Gastroesophageal sphincter (tissue), 4 donors: ENCODE data around the gene ZDHHC15. TPM values are rescaled to one million over a fixed set of nuclear protein-coding genes. Genes with fewer than 3 reads are reported as not detected.
"Not testable (repeated sequence)": the region's sequence is repeated elsewhere in the genome, so short reads cannot be mapped to it uniquely, and the experiment has no call there.

Source experiments
- ATAC-seq: fragments of 150-250 bp; one replicate; pipeline ENCODE4 v1.9.1; 2016; ENCODE audit warnings: mild to moderate bottlenecking, moderate library complexity
- H3K27ac ChIP-seq, 4 donors: fragments of 200-600 bp; sonication (generic) in 3 of 4; 1 replicate in 3 of 4; 2 replicates in 1 of 4; pipeline ENCODE4 v1.5.1; 2016 to 2019
- H3K27me3 ChIP-seq: fragments of 200-600 bp; sonication (generic); one replicate; pipeline ENCODE4 v1.5.1; 2019
- H3K36me3 ChIP-seq, 2 donors: fragments of 200-600 bp; sonication (generic); one replicate each; pipeline ENCODE4 v1.5.1; 2019; ENCODE audit warnings: control low read depth in 1 of 2
- H3K4me1 ChIP-seq, 3 donors: fragments of 200-600 bp; sonication (generic); 1 replicate in 2 of 3; 2 replicates in 1 of 3; pipeline ENCODE4 v1.5.1; 2016 to 2019; ENCODE audit warnings: control low read depth in 2 of 3
- H3K4me3 ChIP-seq, 2 donors: fragments of 200-600 bp; sonication (generic); one replicate each; pipeline ENCODE4 v1.5.1; 2019; ENCODE audit warnings: mild to moderate bottlenecking in 1 of 2, moderate library complexity in 1 of 2
- H3K9me3 ChIP-seq, 3 donors: fragments of 200-600 bp; sonication (generic); one replicate each; pipeline ENCODE4 v1.5.1; 2017 to 2019; ENCODE audit warnings: control low read depth in 2 of 3
- EP300 ChIP-seq: sonication (generic); formaldehyde crosslinking; IDR thresholded peaks from one replicate; pipeline ENCODE4 v1.6.1; 2017; ENCODE audit warnings: antibody characterized with exemption, mild to moderate bottlenecking
- POLR2A ChIP-seq, 2 donors: fragments of 450-650 bp; IDR thresholded peaks; one replicate each; pipeline ENCODE4 v1.6.1; 2017; ENCODE audit warnings: antibody characterized with exemption in 2 of 2, mild to moderate bottlenecking in 2 of 2, moderate library complexity in 1 of 2
- POLR2AphosphoS5 ChIP-seq: sonication (generic); formaldehyde crosslinking; IDR thresholded peaks from one replicate; pipeline ENCODE4 v1.6.1; 2017; ENCODE audit warnings: antibody characterized with exemption
- WGBS, 2 donors: methylation state at CpG; one replicate each; pipeline ENCODE4 v1.1.5; 2018; ENCODE audit warnings: low coverage in 1 of 2; 5-methylcytosine and 5-hydroxymethylcytosine counted together
- total RNA-seq, 4 donors: library from RNA; depleted of rRNA; stranded (reverse); fragments of >200 nt; gene quantifications; one replicate each; pipeline ENCODE4 v1.1.0, GENCODE V29; 2016
- TF ChIP-seq, protein P1 (sequence below), 4 experiments: fragments of 200-600 bp in 2 of 4; fragments of 450-650 bp in 2 of 4; sonication (generic) in 1 of 4; IDR thresholded peaks; one replicate each; pipeline ENCODE4 v1.5.1; 2017 to 2019; ENCODE audit warnings: antibody characterized with exemption in 4 of 4, mild to moderate bottlenecking in 2 of 4, moderate library complexity in 2 of 4

ZDHHC15 gene
- total RNA-seq, 4 donors from 2014 or later = 2.7 to 3.1 (median 2.8) TPM

GRCh38 chrX:75366861-75367260, 156.0 kb downstream of the ZDHHC15 start:
- ATAC-seq = no peak
- Histone ChIP-seq H3K4me3 (no peak overlapping the region), H3K4me1 (no peaks in the 10 kb centered on the region), H3K27ac (no peak overlapping the region), H3K27me3 (no peaks in the 10 kb centered on the region), H3K36me3 (no peaks in the 10 kb centered on the region), H3K9me3 (no peaks in the 10 kb centered on the region)
- TF ChIP-seq EP300 = no peak
- TF ChIP-seq POLR2A (IDR thresholded peaks at IDR 0.05) = no peak
- 79 to 83% methylated on average over 1 to 2 of the region's 2 CpGs for WGBS, 2 donors

DNA sequence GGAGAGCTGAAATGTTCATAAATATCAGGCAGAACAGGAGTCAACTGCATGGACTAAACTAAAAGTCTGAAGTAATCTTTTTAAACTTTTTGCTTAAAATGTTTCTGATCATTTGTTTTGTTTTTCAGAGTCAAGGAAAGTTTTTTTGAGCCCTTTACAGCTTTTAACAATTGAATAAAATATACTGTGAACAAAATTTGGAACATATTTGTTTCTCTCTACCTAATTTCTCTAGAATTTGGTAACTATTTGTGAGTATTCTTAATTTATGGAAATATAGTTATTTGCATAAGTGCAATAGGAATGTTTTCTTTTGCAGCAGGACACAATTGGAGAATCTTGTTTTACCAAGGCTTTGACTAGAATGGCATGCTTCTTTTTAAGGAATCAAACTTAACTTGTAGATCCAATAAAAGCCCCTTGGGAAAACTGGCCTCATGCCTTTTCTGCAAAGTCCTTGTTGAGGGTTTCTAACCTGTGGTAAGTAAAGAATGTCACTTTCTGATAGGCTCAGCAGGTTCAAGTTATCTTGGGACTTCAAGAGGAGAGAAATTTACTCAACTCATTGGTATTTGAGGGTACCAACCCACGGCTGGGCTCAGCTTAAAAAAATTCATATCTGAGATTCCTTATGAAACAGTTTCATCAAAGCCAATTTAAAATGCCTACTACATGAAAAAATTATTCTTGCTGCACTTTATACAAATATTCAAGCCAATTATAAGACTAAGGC, 157.4 kb downstream of the ZDHHC15 start:
- Histone ChIP-seq H3K4me1 (no peaks in the 10 kb centered on the region), H3K36me3 (no peaks in the 10 kb centered on the region), H3K27ac (no peak overlapping the region), H3K27me3 (no peaks in the 10 kb centered on the region), H3K9me3 (no peaks in the 10 kb centered on the region), H3K4me3 (no peak overlapping the region)
- ATAC-seq = no peak
- TF ChIP-seq POLR2AphosphoS5 = no peak
- TF ChIP-seq, protein P1, sequence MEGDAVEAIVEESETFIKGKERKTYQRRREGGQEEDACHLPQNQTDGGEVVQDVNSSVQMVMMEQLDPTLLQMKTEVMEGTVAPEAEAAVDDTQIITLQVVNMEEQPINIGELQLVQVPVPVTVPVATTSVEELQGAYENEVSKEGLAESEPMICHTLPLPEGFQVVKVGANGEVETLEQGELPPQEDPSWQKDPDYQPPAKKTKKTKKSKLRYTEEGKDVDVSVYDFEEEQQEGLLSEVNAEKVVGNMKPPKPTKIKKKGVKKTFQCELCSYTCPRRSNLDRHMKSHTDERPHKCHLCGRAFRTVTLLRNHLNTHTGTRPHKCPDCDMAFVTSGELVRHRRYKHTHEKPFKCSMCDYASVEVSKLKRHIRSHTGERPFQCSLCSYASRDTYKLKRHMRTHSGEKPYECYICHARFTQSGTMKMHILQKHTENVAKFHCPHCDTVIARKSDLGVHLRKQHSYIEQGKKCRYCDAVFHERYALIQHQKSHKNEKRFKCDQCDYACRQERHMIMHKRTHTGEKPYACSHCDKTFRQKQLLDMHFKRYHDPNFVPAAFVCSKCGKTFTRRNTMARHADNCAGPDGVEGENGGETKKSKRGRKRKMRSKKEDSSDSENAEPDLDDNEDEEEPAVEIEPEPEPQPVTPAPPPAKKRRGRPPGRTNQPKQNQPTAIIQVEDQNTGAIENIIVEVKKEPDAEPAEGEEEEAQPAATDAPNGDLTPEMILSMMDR (IDR thresholded peaks at IDR 0.05) = no peak
- no peak for TF ChIP-seq EP300
- no peak for TF ChIP-seq POLR2A (IDR thresholded peaks at IDR 0.05)
- WGBS, 2 donors = 70 to 75% methylated on average over 1 of the region's 1 CpG

- no peaks in the 10 kb centered on the region for H3K36me3 ChIP-seq
- H3K27me3 ChIP-seq = no peaks in the 10 kb centered on the region
- no peak overlapping the region for H3K27ac ChIP-seq
- no peaks in the 10 kb centered on the region for H3K4me1 ChIP-seq
- TF ChIP-seq, protein P1 (IDR thresholded peaks at IDR 0.05) = no peak
- TF ChIP-seq POLR2AphosphoS5 = no peak
- no peak for TF ChIP-seq POLR2A (IDR thresholded peaks at IDR 0.05)
- TF ChIP-seq EP300 = no peak
- ATAC-seq = no peak
- H3K4me3 ChIP-seq = no peak overlapping the region
- no peaks in the 10 kb centered on the region for H3K9me3 ChIP-seq
Measured at GRCh38 chrX:75361788-75362187, 161.0 kb downstream of the ZDHHC15 start.

DNA sequence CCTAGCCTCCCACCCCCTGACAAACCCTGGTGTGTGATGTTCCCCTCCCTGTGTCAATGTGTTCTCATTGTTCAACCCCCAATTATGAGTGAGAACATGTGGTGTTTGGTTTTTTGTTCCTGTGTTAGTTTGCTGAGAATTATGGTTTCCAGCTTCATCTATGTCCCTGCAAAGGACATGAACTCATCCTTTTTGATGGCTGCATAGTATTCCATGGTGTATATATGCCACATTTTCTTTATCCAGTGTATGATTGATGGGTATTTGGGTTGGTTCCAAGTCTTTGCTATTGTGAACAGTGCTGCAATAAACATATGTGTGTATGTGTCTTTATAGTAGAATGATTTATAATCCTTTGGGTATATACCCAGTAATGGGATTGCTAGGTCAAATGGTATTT, 174.2 kb downstream of the ZDHHC15 start:
- not testable (repeated sequence) for ATAC-seq, H3K4me3 ChIP-seq, H3K36me3 ChIP-seq, H3K27ac ChIP-seq, H3K27me3 ChIP-seq, H3K4me1 ChIP-seq, H3K9me3 ChIP-seq

- ATAC-seq = no peak
- H3K4me3 ChIP-seq = no peak overlapping the region
- no CpG with 5 or more reads among the region's 2 CpGs for WGBS, 2 donors
- H3K36me3 ChIP-seq = peaks cover 0 to 22% of the 10 kb centered on the region in 2 donors
- TF ChIP-seq POLR2A (IDR thresholded peaks at IDR 0.05) = no peak
- TF ChIP-seq, protein P1 (IDR thresholded peaks at IDR 0.05) = no peak
- peaks cover 0 to 10% (median 0%) of the 10 kb centered on the region in 3 donors for H3K9me3 ChIP-seq
- H3K27ac ChIP-seq = no peak overlapping the region
- H3K4me1 ChIP-seq = no peaks in the 10 kb centered on the region
- H3K27me3 ChIP-seq = no peaks in the 10 kb centered on the region
Measured at GRCh38 chrX:75337525-75337924, 185.3 kb downstream of the ZDHHC15 start.

- peaks cover 0 to 23% of the 10 kb centered on the region in 2 donors for H3K36me3 ChIP-seq
- WGBS, 2 donors = no CpG with 5 or more reads among the region's 19 CpGs
- H3K9me3 ChIP-seq = peaks cover 0 to 10% (median 0%) of the 10 kb centered on the region in 3 donors
- H3K4me1 ChIP-seq = no peaks in the 10 kb centered on the region
- H3K27ac ChIP-seq = no peak overlapping the region
- no peaks in the 10 kb centered on the region for H3K27me3 ChIP-seq
- ATAC-seq = no peak
- H3K4me3 ChIP-seq = no peak overlapping the region
- no peak for TF ChIP-seq EP300
- TF ChIP-seq POLR2A (IDR thresholded peaks at IDR 0.05) = no peak
- no peak for TF ChIP-seq POLR2AphosphoS5
- TF ChIP-seq, protein P1 (IDR thresholded peaks at IDR 0.05) = no peak
Measured at GRCh38 chrX:75335127-75335458, 187.7 kb downstream of the ZDHHC15 start.

- peaks cover 0 to 27% of the 10 kb centered on the region in 2 donors for H3K36me3 ChIP-seq
- not testable (repeated sequence) for ATAC-seq, H3K27ac ChIP-seq, H3K4me1 ChIP-seq, H3K4me3 ChIP-seq, H3K27me3 ChIP-seq, H3K9me3 ChIP-seq
- WGBS, 2 donors = no CpG with 5 or more reads among the region's 41 CpGs
Measured at GRCh38 chrX:75334407-75335126, 188.3 kb downstream of the ZDHHC15 start.
